HepG2 (cell line): ENCODE results near the gene POM121. TPM values are rescaled to one million over a fixed set of nuclear protein-coding genes. Genes with fewer than 3 reads are reported as not detected.

Experiments
- ARNT2 ChIP-seq: sonication (generic); formaldehyde crosslinking; IDR thresholded peaks from 2 replicates; pipeline ENCODE4 v1.8.0; 2022; ENCODE audit warnings: mild to moderate bottlenecking, low read depth, missing genetic modification reagents, moderate library complexity
- ATF7 ChIP-seq, 2 experiments: fragments of 450-650 bp in 1 of 2; sonication (generic) in 1 of 2; formaldehyde crosslinking in 1 of 2; IDR thresholded peaks; 2 replicates each; pipeline versions ENCODE4 v1.4.0 to v1.6.1; 2016 to 2020; ENCODE audit warnings: antibody characterized with exemption in 1 of 2, mild to moderate bottlenecking in 1 of 2, missing genetic modification reagents in 1 of 2
- CBFB ChIP-seq: sonication (generic); formaldehyde crosslinking; IDR thresholded peaks from 2 replicates; pipeline ENCODE4 v1.4.0; 2020; ENCODE audit warnings: missing genetic modification reagents
- DNMT3B ChIP-seq: conservative IDR thresholded peaks from 2 replicates; pipeline ENCODE4 v1.6.1; 2016; ENCODE audit warnings: missing biosample characterization, control low read depth
- EP300 ChIP-seq, 3 experiments: sonication (generic) in 1 of 3; formaldehyde crosslinking in 1 of 3; IDR thresholded peaks; 2 replicates each; pipeline versions ENCODE4 v1.5.1 to v1.6.1; 2011 to 2020; ENCODE audit warnings: low read depth in 2 of 3, low read length in 2 of 3, borderline replicate concordance in 1 of 3, improper control_type of control experiment in 1 of 3, mild to moderate bottlenecking in 1 of 3, missing genetic modification reagents in 1 of 3, moderate library complexity in 1 of 3
- KLF11 ChIP-seq: IDR thresholded peaks from 2 replicates; pipeline ENCODE4 v1.6.1; 2016; ENCODE audit warnings: missing compliant biosample characterization
- MEIS1 ChIP-seq: sonication (generic); formaldehyde crosslinking; IDR thresholded peaks from 2 replicates; pipeline ENCODE4 v1.9.0; 2021; ENCODE audit warnings: mild to moderate bottlenecking, missing genetic modification reagents, moderate library complexity, borderline replicate concordance
- PTBP1 ChIP-seq: fragments of 200-400 bp; formaldehyde crosslinking; IDR thresholded peaks from 2 replicates; pipeline ENCODE4 v1.6.1; 2018; ENCODE audit warnings: low read length, low read depth; ENCODE audit not compliant: poor library complexity, severe bottlenecking
- SALL1 ChIP-seq: sonication (generic); formaldehyde crosslinking; IDR thresholded peaks from 2 replicates; pipeline ENCODE4 v1.8.0; 2022; ENCODE audit warnings: mild to moderate bottlenecking, missing genetic modification reagents
- TCF12 ChIP-seq, 2 experiments: fragments of 450-650 bp in 1 of 2; sonication (generic) in 1 of 2; formaldehyde crosslinking in 1 of 2; IDR thresholded peaks; 2 replicates each; pipeline versions ENCODE4 v1.6.1 to v1.8.0; 2017 to 2022; ENCODE audit warnings: antibody characterized with exemption in 1 of 2, mild to moderate bottlenecking in 1 of 2, missing genetic modification reagents in 1 of 2, moderate library complexity in 1 of 2
- ZNF337 ChIP-seq: sonication (generic); formaldehyde crosslinking; IDR thresholded peaks from 2 replicates; pipeline ENCODE4 v1.5.1; 2020; ENCODE audit warnings: missing genetic modification reagents, low read depth, mild to moderate bottlenecking, borderline replicate concordance
- ZNF652 ChIP-seq: IDR thresholded peaks from 2 replicates; pipeline ENCODE4 v1.6.1; 2016; ENCODE audit warnings: low read depth, borderline replicate concordance
- polyA plus RNA-seq, 8 experiments: library from polyadenylated mRNA; depleted of rRNA in 3 of 8; stranded (reverse) in 7 of 8; unstranded in 1 of 8; fragments of >200 nt; fragmentation: Illumina TruSeq in 4 of 8; extraction: Trizol in 4 of 8; gene quantifications; 2 replicates each; pipeline versions ENCODE4 v1.2.1 to v1.2.3, GENCODE V29; 2011 to 2016; ENCODE audit warnings: low read depth in 4 of 8, missing spikeins in 1 of 8, mixed read lengths in 1 of 8; ENCODE audit not compliant: insufficient read depth in 1 of 8
- total RNA-seq, 5 experiments: library from RNA; depleted of rRNA; stranded (reverse); fragments of >200 nt; fragmentation: Illumina TruSeq; extraction: Trizol; gene quantifications; 2 replicates each; pipeline ENCODE4 v1.2.3, GENCODE V29; 2016; ENCODE audit warnings: low read depth in 1 of 5
- TF ChIP-seq, protein P1 (sequence below): IDR thresholded peaks from 2 replicates; pipeline ENCODE4 v1.6.1; 2016; ENCODE audit warnings: control low read depth
- TF ChIP-seq, protein P2 (sequence below): IDR thresholded peaks from 2 replicates; pipeline ENCODE4 v1.6.1; 2012; ENCODE audit warnings: low read depth, low read length, improper control_type of control experiment
- TF ChIP-seq, protein P3 (sequence below): sonication (generic); formaldehyde crosslinking; IDR thresholded peaks from 2 replicates; pipeline ENCODE4 v1.9.0; 2022; ENCODE audit warnings: low read depth, missing genetic modification reagents
- TF ChIP-seq, protein P4 (sequence below): IDR thresholded peaks from 2 replicates; pipeline ENCODE4 v1.6.1; 2016; ENCODE audit warnings: missing compliant biosample characterization, missing genetic modification reagents, borderline replicate concordance
- TF ChIP-seq, protein P5 (sequence below): sonication (generic); formaldehyde crosslinking; IDR thresholded peaks from 2 replicates; pipeline ENCODE4 v1.5.0; 2020; ENCODE audit warnings: missing genetic modification reagents
- TF ChIP-seq, protein P6 (sequence below): IDR thresholded peaks from 2 replicates; pipeline ENCODE4 v1.6.1; 2016; ENCODE audit warnings: low read depth

POM121 gene
- total and polyA plus RNA-seq, 2 of the 13 experiments (the other 11 are each of a cell fraction or from before 2014, with no cell fraction given), result 8.4 to 10.3 TPM

DNA sequence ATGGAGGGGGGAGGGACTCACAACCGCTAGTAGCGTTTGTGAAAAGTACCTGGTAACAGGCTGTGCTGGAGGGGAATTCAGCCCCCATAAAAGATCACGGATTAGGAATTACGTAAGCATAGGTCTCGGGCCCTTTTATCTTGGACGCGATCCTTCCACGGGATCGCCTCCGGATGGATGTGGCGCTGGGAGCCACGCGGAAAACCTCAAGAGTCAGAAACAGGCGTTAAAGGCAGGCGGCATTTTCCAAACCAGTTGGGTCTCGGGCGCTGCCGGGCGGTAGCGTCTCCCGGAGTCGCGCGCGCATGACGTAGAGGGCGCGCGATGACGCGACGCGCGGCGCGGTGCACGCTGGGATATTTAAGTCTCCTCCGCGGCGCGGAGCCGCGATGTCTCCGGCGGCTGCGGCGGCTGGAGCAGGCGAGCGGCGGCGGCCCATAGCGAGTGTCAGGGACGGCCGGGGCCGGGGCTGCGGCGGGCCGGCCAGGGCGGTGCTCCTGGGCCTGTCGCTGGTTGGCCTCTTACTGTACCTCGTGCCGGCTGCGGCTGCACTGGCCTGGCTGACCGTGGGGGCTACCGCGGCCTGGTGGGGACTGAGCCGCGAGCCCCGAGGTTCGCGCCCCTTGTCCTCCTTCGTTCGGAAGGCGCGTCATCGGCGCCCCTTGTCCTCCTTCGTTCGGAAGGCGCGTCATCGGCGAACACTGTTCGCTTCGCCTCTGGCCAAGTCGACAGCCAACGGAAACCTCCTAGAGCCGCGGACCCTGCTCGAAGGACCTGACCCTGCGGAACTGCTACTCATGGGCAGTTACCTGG, at the start of gene POM121 (continued):
- TF ChIP-seq MEIS1 (CRISPR knock-in tag) (peak; percentile 69; the same call in 1 of the 2 replicates), ATF7 (IDR thresholded peaks at IDR 0.05) (no peak), ATF7 (CRISPR knock-in tag; IDR thresholded peaks at IDR 0.05) (no peak), DNMT3B (CRISPR knock-in tag) (no peak), ZNF337 (CRISPR knock-in tag) (no peak), CBFB (CRISPR knock-in tag) (no peak; the same call in 1 of the 2 replicates), ARNT2 (peak; percentile 65; the same call in 1 of the 2 replicates), EP300 (IDR thresholded peaks at IDR 0.05; ENCODE audit: low read depth in 2 of 2, low read length in 2 of 2) (no peak; a peak in 1 of 4 replicates), EP300 (CRISPR knock-in tag; IDR thresholded peaks at IDR 0.05; ENCODE audit: borderline replicate concordance) (no peak), SALL1 (CRISPR knock-in tag) (peak; percentile 80), KLF11 (CRISPR knock-in tag) (no peak), ZNF652 (no peak), TCF12 (IDR thresholded peaks at IDR 0.05) (no peak), TCF12 (CRISPR knock-in tag; IDR thresholded peaks at IDR 0.05) (0 out of 2 replicates have a peak, but pooled peaks have one; percentile 32), PTBP1 (no peak)
- TF ChIP-seq, protein P1, sequence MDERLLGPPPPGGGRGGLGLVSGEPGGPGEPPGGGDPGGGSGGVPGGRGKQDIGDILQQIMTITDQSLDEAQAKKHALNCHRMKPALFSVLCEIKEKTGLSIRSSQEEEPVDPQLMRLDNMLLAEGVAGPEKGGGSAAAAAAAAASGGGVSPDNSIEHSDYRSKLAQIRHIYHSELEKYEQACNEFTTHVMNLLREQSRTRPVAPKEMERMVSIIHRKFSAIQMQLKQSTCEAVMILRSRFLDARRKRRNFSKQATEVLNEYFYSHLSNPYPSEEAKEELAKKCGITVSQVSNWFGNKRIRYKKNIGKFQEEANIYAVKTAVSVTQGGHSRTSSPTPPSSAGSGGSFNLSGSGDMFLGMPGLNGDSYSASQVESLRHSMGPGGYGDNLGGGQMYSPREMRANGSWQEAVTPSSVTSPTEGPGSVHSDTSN (CRISPR knock-in tag), result no peak
- TF ChIP-seq, protein P2, sequence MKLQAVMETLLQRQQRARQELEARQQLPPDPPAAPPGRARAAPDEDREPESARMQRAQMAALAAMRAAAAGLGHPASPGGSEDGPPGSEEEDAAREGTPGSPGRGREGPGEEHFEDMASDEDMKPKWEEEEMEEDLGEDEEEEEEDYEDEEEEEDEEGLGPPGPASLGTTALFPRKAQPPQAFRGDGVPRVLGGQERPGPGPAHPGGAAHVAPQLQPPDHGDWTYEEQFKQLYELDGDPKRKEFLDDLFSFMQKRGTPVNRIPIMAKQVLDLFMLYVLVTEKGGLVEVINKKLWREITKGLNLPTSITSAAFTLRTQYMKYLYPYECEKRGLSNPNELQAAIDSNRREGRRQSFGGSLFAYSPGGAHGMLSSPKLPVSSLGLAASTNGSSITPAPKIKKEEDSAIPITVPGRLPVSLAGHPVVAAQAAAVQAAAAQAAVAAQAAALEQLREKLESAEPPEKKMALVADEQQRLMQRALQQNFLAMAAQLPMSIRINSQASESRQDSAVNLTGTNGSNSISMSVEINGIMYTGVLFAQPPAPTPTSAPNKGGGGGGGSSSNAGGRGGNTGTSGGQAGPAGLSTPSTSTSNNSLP, result no peak
- TF ChIP-seq, protein P3, sequence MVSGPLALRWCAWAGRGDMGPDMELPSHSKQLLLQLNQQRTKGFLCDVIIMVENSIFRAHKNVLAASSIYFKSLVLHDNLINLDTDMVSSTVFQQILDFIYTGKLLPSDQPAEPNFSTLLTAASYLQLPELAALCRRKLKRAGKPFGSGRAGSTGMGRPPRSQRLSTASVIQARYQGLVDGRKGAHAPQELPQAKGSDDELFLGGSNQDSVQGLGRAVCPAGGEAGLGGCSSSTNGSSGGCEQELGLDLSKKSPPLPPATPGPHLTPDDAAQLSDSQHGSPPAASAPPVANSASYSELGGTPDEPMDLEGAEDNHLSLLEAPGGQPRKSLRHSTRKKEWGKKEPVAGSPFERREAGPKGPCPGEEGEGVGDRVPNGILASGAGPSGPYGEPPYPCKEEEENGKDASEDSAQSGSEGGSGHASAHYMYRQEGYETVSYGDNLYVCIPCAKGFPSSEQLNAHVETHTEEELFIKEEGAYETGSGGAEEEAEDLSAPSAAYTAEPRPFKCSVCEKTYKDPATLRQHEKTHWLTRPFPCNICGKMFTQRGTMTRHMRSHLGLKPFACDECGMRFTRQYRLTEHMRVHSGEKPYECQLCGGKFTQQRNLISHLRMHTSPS (CRISPR knock-in tag), result no peak
- TF ChIP-seq, protein P4, sequence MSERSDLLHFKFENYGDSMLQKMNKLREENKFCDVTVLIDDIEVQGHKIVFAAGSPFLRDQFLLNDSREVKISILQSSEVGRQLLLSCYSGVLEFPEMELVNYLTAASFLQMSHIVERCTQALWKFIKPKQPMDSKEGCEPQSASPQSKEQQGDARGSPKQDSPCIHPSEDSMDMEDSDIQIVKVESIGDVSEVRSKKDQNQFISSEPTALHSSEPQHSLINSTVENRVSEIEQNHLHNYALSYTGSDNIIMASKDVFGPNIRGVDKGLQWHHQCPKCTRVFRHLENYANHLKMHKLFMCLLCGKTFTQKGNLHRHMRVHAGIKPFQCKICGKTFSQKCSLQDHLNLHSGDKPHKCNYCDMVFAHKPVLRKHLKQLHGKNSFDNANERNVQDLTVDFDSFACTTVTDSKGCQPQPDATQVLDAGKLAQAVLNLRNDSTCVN (CRISPR knock-in tag), result no peak; the same call in 1 of the 2 replicates
- TF ChIP-seq, protein P5, sequence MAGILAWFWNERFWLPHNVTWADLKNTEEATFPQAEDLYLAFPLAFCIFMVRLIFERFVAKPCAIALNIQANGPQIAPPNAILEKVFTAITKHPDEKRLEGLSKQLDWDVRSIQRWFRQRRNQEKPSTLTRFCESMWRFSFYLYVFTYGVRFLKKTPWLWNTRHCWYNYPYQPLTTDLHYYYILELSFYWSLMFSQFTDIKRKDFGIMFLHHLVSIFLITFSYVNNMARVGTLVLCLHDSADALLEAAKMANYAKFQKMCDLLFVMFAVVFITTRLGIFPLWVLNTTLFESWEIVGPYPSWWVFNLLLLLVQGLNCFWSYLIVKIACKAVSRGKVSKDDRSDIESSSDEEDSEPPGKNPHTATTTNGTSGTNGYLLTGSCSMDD (CRISPR knock-in tag), result no peak
- TF ChIP-seq, protein P6, sequence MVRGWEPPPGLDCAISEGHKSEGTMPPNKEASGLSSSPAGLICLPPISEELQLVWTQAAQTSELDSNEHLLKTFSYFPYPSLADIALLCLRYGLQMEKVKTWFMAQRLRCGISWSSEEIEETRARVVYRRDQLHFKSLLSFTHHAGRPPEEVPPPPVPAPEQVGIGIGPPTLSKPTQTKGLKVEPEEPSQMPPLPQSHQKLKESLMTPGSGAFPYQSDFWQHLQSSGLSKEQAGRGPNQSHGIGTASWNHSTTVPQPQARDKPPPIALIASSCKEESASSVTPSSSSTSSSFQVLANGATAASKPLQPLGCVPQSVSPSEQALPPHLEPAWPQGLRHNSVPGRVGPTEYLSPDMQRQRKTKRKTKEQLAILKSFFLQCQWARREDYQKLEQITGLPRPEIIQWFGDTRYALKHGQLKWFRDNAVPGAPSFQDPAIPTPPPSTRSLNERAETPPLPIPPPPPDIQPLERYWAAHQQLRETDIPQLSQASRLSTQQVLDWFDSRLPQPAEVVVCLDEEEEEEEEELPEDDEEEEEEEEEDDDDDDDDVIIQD (CRISPR knock-in tag), result no peak
